Activated T-cell treated with anti-CD3 and anti-CD28 coated beads, Interleukin-2, amount 50 U/mL, for 4 hours (primary cell): Measurements from ENCODE around the gene OGFOD2. TPM values are rescaled to one million over a fixed set of nuclear protein-coding genes. Genes with fewer than 3 reads are reported as not detected.

Experiments used
- ATAC-seq, 2 donors: fragments of 200-7000 bp; cut with Tn5 transposase; one replicate each; pipeline ENCODE4 v1.10.0; 2021
- DNase-seq: peaks from one replicate; pipeline ENCODE4 v3.0.0-alpha.2; 2020
- H3K27me3 Mint-ChIP-seq: one replicate; pipeline ENCODE4 v1.8.0; 2021; ENCODE audit warnings: low read depth, mixed read lengths
- H3K36me3 Mint-ChIP-seq: one replicate; pipeline ENCODE4 v1.8.0; 2022; ENCODE audit warnings: mixed read lengths; ENCODE audit not compliant: insufficient read depth
- H3K4me1 Mint-ChIP-seq: one replicate; pipeline ENCODE4 v1.8.0; 2021; ENCODE audit warnings: low read depth, mixed read lengths
- H3K4me3 Mint-ChIP-seq: one replicate; pipeline ENCODE4 v1.8.0; 2021; ENCODE audit warnings: mild to moderate bottlenecking, moderate library complexity, mixed read lengths
- H3K9me3 Mint-ChIP-seq: one replicate; pipeline ENCODE4 v1.8.0; 2021; ENCODE audit warnings: mixed read lengths
- total RNA-seq, 3 donors: library from RNA; stranded (reverse); gene quantifications; one replicate each; pipeline ENCODE4 v1.2.1, GENCODE V29; 2021

The OGFOD2 gene
- total RNA-seq, 3 donors from 2014 or later = 23.1 to 25.5 (median 24.7) TPM

DNA sequence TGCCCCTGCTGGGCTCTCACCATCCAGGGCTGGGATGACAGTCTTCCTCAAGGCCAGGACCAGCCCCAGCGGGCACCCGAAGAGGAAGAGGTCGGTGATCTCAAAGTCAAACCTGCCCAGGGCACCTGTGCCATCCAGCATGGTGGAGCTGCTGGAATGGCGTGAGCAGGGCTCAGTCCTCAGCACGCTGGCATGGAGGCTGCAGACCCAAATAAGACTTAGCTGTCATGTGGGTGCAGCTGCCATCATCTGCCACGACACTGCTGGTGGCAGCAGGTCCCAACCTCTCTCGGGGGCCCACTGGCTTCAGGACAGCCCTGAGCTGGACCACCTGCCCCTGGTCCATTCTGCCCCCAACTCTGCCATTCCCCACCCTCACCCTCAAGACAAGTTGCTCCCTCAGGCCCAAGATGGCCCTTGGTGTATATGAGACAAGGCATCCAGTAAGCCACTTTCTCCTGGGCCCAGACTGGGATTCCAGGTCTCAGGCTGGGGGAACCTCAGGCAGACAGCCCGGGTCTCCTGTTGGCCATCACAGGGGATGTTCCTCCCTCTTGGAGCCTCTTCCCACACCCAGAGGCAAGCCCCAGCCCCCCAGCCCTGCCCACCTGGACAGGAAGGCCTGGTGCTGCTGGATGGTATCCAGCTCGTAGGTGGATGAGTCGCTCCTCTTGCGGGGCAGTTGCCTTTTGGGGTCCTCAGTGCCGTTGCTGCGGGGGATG lies 19.9 kb downstream of the OGFOD2 start:
- ATAC-seq (no peak), DNase-seq (no peak)
- H3K4me1 Mint-ChIP-seq = no peaks in the 10 kb centered on the region
- no peaks in the 10 kb centered on the region for H3K9me3 Mint-ChIP-seq
- no peaks in the 10 kb centered on the region for H3K27me3 Mint-ChIP-seq
- H3K4me3 Mint-ChIP-seq = no peak overlapping the region
- H3K36me3 Mint-ChIP-seq = no peaks in the 10 kb centered on the region

DNA sequence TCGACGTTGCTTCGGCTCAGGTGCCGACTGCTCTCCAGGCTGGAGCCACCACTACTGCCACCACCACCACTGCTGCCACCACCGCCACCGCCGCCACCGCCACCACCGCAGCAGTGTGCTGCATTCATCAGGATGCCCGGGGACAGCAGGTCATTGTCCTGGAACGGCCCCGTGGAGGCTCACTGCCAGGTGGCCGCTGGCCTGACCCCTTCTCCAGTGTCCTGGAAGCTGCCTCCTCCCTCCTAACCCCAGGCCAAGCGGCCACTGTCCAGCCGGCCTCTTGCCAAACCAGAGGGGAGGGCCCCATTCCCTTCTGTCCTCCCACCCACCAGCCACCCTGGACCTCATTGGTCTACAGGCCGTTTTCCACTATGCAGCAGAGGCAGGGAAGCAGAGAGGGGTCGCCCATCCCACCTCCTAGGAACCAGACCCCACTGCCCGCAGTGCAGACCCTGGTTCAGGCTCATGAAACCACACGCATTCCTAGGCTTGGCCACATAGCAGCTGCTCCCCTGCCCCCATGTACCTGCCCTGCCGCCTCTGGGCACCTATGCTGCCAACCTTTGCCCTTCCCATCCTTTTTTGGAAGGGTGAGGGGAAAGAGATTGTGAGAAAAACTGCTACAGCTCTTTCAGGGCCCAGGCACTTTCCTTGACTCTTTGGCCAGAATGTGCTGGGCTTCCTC lies 20.6 kb downstream of the OGFOD2 start:
- Mint-ChIP-seq H3K9me3 (no peaks in the 10 kb centered on the region), H3K4me3 (no peak overlapping the region), H3K36me3 (no peaks in the 10 kb centered on the region), H3K4me1 (no peaks in the 10 kb centered on the region), H3K27me3 (no peaks in the 10 kb centered on the region)
- DNase-seq (no peak), ATAC-seq (no peak)

- DNase-seq (no peak), ATAC-seq (no peak)
- Mint-ChIP-seq H3K27me3 (no peaks in the 10 kb centered on the region), H3K4me1 (no peaks in the 10 kb centered on the region), H3K9me3 (no peaks in the 10 kb centered on the region), H3K4me3 (no peak overlapping the region), H3K36me3 (no peaks in the 10 kb centered on the region)
These were observed 21.2 kb downstream of the OGFOD2 start for GRCh38 chr12:122996188-122996601.

- no peaks in the 10 kb centered on the region for H3K27me3 Mint-ChIP-seq
- ATAC-seq (no peak), DNase-seq (no peak)
- peaks cover 2% of the 10 kb centered on the region for H3K36me3 Mint-ChIP-seq
- H3K4me1 Mint-ChIP-seq = no peaks in the 10 kb centered on the region
- no peak overlapping the region for H3K4me3 Mint-ChIP-seq
- H3K9me3 Mint-ChIP-seq = no peaks in the 10 kb centered on the region
These were observed 21.7 kb downstream of the OGFOD2 start for GRCh38 chr12:122996621-122997342.

GRCh38 chr12:122997343-122998250 lies 22.6 kb downstream of the OGFOD2 start:
- Mint-ChIP-seq H3K4me1 (no peaks in the 10 kb centered on the region), H3K4me3 (no peak overlapping the region), H3K27me3 (no peaks in the 10 kb centered on the region), H3K36me3 (peaks cover 2% of the 10 kb centered on the region), H3K9me3 (no peaks in the 10 kb centered on the region)
- DNase-seq (no peak), ATAC-seq (no peak)

DNA sequence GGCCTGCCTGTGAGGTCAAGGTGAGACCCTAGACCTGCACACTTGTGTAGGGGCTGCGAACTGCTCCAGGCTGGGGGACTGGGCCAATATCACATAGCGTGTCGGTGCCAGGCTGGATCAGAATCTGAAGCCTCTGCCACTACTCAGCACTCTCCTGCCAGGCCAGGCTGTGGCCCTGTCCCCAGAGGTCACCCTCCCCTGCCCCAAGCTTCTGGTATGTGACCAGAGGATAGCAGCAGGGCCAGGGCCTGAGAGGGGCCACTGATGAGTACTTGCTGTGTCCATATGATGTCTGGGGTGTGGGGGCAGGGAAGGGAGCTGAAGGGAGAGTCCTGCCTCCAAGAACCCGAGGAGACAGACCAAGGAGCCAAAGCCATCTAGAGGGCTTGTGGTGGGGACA lies 23.3 kb downstream of the OGFOD2 start:
- Mint-ChIP-seq H3K36me3 (peaks cover 2% of the 10 kb centered on the region), H3K27me3 (no peaks in the 10 kb centered on the region), H3K9me3 (no peaks in the 10 kb centered on the region), H3K4me1 (no peaks in the 10 kb centered on the region), H3K4me3 (no peak overlapping the region)
- DNase-seq (no peak), ATAC-seq (no peak)

DNA sequence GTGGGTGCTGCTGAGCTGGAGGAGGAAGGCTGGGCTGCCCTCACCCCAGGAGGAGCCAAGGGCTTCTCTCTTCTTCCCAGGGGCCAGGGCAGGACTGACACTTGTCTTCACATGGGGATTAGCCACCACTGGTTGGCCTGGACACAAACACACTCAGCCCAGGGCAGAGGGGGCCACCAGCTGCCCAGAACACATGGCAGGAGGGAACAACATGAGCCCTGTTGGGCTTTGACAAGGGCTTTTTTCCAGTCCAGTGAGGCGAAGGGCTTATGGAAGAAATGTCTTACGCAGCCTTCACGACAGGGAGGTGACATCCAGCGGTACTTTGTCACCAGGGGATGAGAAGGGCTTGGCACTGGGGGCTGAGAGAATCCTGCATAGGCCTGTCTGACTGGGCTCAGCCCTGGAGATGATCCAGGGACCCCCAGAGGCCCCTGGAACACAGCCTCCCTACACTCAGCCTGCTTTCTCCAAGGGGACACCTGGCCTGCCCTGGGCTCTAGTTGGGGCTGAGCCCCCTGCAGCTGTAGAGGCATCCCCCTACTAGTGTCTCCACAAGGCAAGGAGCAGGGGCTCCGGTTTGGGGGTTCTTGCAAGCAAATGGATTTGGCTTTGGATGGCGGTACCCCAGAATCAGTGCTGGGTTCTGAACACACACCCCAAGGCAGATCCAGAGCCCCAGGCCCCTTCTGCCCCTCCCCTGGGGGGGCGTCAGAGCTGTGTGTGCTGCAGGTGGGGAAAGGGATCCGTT lies 24.3 kb downstream of the OGFOD2 start:
- Mint-ChIP-seq H3K4me1 (no peaks in the 10 kb centered on the region), H3K36me3 (peaks cover 2% of the 10 kb centered on the region), H3K9me3 (no peaks in the 10 kb centered on the region), H3K27me3 (no peaks in the 10 kb centered on the region), H3K4me3 (no peak overlapping the region)
- no peak for DNase-seq
- no peak for ATAC-seq

DNA sequence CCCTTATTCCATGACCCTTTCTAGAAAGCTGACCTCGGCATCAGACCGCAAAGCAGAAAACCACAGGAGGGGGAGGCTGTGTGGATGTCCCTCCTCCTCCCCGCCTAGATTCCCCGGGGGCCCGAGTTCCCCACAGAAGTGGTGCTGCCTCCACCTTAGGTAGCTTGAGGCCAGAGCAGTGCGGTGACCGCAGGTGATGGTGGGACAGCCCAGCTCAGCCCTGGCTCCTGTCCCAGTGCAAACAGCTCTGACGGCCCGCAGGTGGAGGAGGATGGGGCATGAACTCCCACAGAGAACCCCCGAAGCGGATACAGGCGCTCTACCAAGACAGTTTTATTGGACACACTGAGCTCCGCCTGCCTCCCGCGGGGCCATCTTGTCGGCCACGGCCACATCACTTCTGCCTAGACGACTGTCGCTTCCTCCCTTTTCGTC lies 25.0 kb downstream of the OGFOD2 start:
- Mint-ChIP-seq H3K27me3 (no peaks in the 10 kb centered on the region), H3K4me1 (no peaks in the 10 kb centered on the region), H3K4me3 (no peak overlapping the region), H3K9me3 (no peaks in the 10 kb centered on the region), H3K36me3 (peaks cover 2% of the 10 kb centered on the region)
- ATAC-seq = no peak
- DNase-seq = no peak

- peaks cover 2% of the 10 kb centered on the region for H3K36me3 Mint-ChIP-seq
- ATAC-seq = no peak
- H3K9me3 Mint-ChIP-seq = no peaks in the 10 kb centered on the region
- no peaks in the 10 kb centered on the region for H3K27me3 Mint-ChIP-seq
- H3K4me1 Mint-ChIP-seq = no peaks in the 10 kb centered on the region
- no peak for DNase-seq
- H3K4me3 Mint-ChIP-seq = no peak overlapping the region
These were observed 25.5 kb downstream of the OGFOD2 start for GRCh38 chr12:123000578-123000977.

DNA sequence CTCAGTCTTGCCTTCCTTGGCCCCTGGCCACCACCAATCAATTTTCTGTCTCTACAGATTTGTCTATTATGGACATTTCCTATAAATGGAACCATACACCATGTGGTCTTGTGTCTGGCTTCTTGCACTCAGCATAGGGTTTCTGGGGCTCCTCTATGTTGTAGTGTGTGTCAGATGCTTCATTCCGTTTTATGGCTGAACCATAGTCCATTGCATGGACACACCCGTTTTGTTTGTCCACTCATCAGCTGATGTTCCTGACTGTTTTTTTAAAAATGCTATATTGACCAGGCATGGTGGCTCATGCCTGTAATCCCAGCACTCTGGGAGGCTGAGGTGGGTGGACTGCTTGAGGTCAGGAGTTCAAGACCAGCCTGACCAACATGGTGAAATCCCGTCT lies 26.4 kb downstream of the OGFOD2 start:
- ATAC-seq (no peak), DNase-seq (no peak)
- Mint-ChIP-seq H3K4me3 (no peak overlapping the region), H3K4me1 (no peaks in the 10 kb centered on the region), H3K27me3 (no peaks in the 10 kb centered on the region), H3K9me3 (no peaks in the 10 kb centered on the region), H3K36me3 (peaks cover 2% of the 10 kb centered on the region)

- no peaks in the 10 kb centered on the region for H3K9me3 Mint-ChIP-seq
- DNase-seq = no peak
- H3K36me3 Mint-ChIP-seq = peaks cover 2% of the 10 kb centered on the region
- H3K4me1 Mint-ChIP-seq = no peaks in the 10 kb centered on the region
- H3K4me3 Mint-ChIP-seq = no peak overlapping the region
- ATAC-seq = no peak
- H3K27me3 Mint-ChIP-seq = no peaks in the 10 kb centered on the region
These were observed 28.2 kb downstream of the OGFOD2 start for GRCh38 chr12:123003257-123003656.

DNA sequence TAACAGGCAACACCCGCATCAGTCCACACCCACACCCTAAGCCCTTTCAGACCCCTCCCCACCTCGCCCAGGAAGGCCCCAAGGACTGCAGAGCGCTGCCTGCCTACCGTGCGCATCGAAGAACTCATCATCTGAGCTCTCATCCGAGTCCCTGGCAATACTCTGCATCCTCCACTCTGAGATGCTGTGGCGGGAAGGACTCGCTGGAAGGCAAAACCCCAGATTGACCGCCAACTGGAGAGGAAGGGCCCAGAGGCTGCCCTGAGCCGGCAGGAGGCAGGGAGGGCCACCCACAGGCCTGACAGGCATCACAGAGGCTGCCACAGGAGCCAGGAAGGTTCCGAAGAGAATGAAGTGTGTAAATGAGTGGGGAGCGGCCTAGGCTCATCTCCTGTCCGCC lies 29.2 kb downstream of the OGFOD2 start:
- no peaks in the 10 kb centered on the region for H3K4me1 Mint-ChIP-seq
- peaks cover 2% of the 10 kb centered on the region for H3K36me3 Mint-ChIP-seq
- ATAC-seq (no peak), DNase-seq (no peak)
- no peaks in the 10 kb centered on the region for H3K27me3 Mint-ChIP-seq
- no peak overlapping the region for H3K4me3 Mint-ChIP-seq
- H3K9me3 Mint-ChIP-seq = no peaks in the 10 kb centered on the region

- Mint-ChIP-seq H3K4me1 (no peaks in the 10 kb centered on the region), H3K4me3 (no peak overlapping the region), H3K27me3 (no peaks in the 10 kb centered on the region), H3K36me3 (peaks cover 7% of the 10 kb centered on the region), H3K9me3 (no peaks in the 10 kb centered on the region)
- ATAC-seq (no peak), DNase-seq (no peak)
These were observed 30.1 kb downstream of the OGFOD2 start for GRCh38 chr12:123005081-123005626.
